Stimulated activated CD8-positive, alpha-beta memory T cell treated with anti-CD3 and anti-CD28 coated beads, Interleukin-15, amount 100 ng/mL, for 48 hours (primary cell): ENCODE data around the gene YKT6.

Source experiments
- DNase-seq, 2 donors: peaks; one replicate each; pipeline ENCODE4 v3.0.0-alpha.2; 2020; ENCODE audit warnings: low read depth in 2 of 2

YKT6 gene

DNA sequence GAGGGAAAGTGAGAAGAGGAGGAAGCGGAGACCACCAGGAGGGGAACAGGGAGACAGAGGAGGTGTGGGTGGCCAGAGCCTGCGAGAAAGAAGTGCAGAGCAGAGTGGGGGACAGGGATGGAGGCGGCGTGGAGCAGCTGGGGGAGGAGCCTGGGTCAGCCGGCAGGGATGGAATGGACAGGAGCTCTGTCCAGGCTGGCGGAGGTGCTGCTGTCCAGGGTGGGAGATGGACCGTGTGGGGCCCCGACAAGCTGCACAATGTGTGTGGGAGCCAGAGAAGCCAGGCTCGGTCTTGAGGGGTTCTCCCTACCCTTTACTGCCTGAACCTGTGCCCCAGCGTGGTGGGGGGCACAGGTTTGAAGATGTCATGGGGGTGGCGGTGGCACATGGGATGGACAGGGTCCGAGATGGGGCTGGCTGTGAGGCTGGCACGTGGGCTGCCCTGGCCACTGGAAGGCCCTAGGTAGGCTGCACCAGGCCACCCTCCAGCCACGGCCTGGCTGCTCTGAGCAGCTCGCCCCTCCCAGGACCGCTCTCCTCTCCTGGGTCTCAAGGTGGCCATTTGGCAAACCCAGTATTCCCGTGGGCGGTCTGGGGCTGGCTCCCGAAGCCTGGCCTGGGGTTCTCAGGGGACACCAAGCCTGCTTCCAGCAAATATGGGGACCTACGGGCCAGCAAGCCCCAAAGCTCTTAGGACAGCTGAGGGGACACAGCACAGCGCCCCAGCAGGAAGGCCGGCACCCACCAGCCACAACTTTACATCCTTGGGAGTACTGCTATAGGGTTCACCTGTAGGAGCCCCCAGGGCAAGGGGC is 32.3 kb downstream of the YKT6 start:
- no peak for DNase-seq

DNA sequence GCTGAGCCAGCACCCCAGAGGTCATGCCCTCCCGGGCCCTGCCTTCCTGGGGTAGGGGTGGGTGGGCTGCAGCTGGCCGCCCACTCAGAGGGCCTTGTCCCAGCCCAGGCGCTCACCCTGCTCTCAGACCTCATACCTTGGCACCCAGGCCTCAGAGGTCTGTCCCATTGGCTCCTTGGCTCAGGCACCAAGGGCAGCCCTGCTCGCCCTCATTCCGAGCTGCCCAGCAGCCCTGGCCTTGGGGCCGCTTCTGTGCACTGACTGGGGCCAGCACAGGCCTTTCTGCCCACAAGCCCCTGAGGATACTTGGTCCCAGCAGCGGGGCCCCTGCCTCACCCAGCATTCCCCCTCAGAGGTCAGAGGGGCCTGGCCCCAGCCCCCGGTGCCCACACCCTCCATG is 34.3 kb downstream of the YKT6 start:
- no peak for DNase-seq

DNA sequence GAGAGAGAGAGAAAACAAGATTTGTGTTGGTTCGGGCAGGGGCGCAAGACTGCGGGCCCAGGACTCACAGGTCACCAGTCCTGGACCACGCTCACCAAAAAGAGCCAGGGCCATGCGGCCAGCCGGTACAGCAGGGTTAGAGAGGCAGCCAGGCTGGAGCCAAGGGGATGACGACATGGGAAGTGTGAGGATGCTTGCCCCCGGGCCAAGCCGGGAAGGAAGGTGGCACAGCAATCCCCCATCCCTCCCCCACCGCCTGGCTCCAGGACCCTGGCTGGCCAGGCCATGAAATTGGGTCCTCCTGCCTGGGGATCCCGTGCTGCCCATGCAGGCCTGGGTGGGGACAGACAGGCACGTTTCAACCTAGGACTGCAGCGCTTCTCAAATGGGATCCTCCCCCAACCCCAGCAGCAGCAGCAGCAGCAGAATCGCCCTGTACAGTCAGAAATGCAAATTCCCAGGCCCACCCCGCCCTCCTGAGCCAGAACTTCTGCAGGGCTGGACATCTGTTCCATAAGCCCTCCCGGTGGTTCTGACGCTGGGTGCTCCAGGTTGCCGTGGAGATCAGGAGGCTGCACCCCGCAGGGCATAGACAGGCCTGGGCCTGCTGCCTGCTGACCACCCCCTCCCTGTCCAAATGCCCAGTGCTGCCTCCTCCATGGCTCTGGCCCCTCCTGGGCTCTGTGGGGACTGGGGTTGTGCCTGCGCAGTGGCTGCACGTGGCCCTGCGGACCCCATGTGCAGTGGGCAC is 35.0 kb downstream of the YKT6 start:
- DNase-seq = no peak

DNA sequence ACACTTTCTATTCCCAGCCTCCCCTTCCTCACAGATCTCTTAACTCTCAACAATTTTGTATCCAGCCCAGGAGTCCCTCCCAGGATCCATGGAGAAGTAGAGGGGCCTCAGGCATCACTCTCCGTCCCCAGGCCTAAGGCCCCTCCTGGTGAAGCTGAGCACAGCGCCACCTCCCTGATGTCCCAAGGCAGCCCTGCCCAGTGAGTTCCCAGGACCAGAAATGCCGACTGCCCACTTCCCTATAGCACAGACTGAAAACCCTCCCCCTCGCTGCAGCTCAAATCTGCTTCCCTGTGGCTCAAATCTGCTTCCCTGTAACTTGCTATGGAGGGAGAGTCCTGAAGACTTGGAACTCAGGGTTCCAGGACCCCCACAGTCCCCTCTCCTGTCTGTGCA is 35.6 kb downstream of the YKT6 start:
- DNase-seq = no peak

DNA sequence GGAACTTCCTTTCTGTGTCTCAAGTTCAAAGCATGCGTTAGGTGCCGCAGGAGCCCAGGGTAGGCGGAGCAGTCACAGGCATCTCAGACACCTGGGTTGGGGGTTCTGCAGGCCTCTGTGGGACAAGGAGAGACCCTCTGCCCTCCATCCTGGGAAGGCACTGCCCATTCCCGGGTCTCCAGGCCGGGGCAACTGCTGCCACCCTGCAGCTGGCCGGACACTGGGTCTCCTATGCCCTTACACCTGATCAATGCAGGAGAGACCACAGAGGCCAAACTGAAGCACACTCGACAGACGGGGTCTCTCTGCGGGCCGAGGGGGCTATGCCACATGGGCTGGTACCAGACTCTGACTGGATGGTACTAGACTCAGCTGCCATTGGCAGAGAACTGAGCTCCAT is 36.9 kb downstream of the YKT6 start:
- DNase-seq = no peak

DNA sequence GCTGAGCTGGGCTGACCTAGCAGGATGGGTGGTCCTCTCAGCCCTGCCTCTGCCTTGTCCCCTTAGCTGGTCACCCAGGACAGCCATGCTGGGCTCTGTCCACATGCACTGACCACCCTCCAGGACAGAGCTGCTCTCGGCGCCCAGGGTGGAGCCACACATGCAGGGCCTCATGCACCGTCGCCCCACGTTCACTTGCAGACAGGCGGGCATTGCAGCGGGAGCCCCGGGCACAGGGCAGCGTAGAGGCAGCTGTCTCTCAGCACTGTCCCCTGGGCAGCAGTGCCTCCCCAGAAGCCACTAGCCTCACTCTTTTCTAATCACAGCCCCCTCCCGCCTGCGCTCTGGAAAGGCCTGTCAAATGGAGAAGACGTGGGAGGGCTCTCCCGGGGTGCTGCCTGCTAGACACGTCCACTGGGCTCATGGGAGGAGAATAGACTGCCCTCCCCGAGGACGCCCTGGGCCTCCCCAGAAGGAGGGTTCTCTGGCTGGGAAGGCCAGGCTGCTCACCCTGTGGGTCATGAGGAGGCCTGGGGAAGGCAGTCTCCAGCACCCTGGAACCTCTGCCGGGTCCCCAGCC is 37.4 kb downstream of the YKT6 start:
- no peak for DNase-seq

DNA sequence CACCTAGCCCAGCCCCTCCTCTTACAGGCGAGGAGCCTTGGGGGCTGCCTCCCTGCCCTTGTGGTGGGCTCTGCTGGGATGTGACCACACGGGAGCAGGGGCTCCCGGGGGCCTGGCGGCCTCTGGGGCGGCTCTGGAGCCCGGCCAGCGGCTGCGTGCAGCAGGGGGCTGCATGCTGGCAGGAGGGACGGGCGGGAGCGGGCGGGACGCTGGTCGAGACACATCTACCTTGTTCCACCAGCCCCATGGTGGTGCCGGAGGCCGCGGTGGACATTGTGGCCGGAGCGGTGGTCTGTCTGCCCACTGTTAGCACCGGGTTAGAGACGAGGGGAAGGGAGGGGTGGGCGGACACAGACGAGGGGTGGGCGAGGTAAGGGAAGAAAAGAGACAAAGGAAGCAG is 38.6 kb downstream of the YKT6 start:
- DNase-seq = no peak

DNA sequence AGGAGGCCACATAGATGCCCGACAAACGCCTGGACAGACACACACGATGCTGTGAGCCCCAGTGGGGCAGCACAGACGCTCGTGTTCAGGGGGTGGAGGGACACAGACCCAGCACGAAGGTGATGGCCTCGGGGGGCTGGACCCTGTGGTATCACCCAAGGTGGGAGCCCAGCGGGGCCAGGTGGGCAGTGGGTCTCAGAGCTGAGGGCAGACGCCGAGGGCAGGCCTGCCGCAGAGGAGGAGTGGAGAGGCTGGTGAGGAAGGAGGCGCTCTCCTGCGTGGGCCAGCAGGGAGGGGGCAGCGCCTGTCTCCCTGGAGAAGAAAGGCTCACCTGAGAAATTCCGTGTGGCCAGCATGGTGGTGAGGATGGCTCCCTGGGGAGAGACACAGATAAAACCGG is 39.6 kb downstream of the YKT6 start:
- no peak for DNase-seq

DNA sequence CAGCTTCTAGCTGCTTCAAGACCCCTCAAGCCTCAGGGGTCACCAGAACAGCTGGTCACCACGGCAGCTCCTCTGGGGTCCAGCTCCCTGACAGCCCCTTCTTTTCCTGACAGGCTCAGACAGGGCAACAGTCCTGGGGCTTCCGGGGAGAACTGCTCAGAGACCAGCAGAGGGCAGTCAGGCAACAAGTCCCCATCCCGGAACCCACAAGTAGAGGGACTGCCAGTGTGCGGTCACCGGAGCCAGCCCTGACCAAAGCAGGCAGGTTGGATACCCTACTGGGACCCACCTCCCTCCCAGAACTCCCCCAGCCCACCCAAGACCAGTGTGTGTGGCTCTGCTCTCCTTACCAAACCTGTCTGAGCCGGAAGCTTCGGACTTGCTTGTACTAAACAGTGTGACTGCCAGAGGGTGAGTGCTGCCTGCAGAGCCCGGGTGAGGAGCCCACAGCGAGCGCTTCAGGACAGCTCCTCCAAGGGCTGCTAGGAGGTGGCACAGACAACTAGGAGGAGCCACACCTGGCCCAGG is 40.3 kb downstream of the YKT6 start:
- peak; percentile 29 to 34 for DNase-seq

DNA sequence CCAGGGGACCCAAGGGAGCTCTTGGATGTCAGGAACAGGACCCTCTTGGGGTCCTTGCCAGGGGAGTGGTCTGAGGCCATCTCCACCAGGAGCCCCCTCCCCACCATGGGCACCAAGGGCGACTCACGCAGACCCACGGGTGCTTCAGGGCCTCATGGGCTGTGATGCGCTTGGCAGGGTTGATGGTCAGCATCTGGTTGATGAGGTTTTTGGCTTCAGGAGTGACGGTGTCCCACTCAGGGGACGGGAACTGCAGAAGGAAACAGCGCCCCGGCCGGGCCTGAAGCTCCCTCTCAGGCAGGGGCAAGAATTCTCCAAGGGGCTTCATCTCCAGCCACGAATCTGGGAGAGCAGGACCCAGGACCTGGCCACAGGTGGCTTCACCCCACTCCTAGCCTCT is 41.3 kb downstream of the YKT6 start:
- no peak for DNase-seq

DNA sequence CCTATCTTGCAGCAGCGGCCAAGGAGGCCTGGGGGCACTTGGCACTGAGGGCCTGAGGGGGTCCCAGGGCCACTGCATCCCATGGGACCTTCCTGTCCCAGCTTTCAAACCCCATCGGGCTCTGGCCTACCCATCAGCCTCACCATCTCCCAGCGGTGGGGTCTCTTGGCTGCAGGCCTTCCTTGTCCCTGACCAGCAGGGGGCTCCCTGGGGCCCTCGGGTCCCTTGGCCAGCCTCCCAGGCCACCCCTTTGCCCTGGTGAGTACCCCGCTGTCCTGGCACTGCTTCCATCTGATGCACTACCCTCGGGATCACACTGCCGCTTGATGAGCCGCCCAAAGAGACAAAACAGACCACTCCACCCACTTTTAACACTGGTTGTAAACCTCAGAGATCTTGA is 43.5 kb downstream of the YKT6 start:
- peak in 1 of 2 donors; percentile 17 for DNase-seq

DNA sequence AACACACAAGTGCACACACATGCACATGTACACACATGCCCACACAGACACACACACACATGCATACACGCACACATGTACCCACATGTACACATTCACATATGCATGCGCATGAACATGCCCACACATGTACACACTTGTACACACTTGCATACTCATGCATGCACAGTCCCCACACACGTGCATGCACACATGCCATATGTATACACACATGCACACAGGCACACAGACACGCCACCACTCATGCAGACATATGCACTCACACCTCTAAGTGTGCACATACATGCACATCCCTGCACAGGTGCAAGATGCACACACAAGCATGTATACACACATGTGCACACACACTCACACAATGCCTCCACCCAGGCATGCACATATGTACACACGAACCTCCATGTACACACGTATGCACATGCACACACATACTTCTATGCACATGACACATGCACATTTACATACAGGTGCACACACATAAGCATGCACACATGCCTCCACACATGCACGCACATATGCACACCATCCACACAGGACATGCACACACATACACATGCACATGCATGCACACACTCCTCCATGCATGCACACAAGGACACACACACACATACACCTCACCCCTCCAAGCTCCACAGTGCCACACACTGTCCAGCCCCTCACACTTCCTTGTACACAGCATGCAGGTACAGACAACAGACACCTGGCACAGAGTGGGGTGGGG is 45.8 kb downstream of the YKT6 start:
- DNase-seq = no peak

DNA sequence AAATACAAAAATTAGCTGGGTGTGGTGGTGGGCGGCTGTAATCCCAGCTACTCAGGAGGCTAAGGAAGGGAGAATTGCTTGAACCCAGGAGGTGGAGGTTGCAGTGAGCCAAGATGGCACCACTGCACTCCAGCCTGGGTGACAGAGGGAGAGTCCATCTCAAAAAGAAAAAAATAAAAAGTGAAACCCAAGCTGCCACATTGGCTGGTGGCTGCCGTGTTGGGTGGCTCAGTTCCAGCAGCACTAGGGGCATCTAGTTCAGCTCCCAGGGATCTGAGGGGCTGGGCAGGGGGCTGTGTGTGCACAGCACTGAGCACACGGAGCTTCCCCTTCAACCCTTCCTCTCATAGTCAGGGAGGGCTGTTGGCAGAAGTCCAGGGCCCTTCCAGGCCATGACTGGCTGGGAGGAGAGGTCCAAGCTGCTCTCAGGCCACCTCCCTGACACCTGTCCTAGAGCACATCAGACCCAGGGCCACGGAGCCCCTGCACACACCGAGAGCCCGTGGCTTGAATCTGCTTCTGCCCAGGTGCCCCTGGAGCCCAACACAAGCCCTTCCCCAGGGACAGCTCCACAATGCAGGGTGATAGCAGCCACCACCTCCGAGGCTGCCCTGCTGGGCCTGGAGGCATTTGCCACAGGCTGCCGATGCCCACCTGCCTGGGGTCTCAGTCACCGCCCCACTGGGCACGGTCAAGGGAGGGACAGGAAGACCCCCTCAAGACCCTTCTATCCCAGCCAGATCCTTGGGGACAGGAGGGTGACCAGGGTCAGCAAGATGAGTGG is 47.3 kb downstream of the YKT6 start:
- DNase-seq = no peak

DNA sequence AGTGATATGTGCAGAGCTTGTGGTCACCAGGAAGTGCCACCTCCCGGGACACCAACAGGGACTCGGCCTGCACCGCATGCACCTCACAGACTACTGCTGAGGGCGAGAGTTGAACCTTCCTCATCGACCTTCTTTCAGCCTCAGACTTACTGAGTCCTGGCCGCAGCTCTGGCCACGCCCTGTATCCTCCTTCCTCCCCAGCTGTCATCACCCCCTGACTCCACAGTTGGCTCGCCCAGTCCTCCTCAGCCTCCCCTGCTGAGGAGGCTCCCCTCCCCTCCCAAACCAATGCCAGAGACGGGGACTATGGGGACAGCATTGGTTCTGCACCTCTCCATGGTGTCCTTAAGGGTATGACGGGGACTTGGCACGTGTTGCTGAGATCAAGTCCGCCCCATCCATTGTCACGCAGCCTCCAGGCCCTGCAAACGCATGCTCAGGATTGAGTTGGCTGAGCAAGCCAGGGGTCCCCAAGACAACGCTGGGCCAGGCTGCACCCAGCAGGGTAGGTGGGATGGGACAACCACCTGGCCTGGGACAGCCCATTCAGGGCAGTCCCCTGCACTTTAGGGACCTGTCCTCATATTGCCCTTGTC is 49.0 kb downstream of the YKT6 start:
- DNase-seq = no peak

DNA sequence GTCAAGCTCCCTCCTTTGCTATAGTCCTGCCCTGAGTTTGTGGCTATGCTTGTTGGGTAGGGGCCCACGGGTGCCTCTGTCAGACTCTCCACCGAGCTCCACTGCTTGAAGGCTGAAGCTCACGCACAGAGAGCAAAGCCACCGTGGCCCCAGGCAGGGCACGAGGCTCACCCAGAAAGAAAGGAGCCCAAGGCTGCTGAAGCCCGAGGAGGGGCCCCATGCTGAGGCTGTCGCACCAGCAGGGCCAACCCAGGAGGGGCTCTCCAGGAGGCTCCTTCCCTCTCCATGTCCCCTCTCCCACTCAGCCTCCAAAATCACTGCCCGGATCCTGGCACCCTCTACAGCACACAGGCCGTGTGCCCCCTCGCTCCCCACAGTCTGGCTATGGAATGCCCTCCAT is 50.5 kb downstream of the YKT6 start:
- no peak for DNase-seq

DNA sequence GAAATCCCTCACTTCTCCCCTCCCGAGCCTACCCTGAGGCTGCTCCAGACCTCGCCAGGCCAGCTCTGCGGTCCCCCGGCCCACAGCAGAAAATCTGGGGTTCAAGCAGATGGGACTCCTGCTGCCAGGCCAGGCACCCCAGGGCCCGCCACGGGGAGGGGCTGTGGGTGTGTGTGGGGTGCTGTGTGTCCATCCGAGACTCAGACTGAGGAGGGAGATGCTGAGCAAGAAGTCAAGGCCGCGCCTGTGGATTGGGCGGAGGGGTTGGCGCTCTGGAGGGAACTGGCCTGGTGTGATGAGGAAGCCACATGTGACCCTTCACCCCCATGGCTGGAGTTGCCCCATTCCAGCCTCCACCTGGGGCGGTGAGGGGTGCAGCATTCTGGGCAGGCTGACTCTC is 51.1 kb downstream of the YKT6 start:
- no peak for DNase-seq

DNA sequence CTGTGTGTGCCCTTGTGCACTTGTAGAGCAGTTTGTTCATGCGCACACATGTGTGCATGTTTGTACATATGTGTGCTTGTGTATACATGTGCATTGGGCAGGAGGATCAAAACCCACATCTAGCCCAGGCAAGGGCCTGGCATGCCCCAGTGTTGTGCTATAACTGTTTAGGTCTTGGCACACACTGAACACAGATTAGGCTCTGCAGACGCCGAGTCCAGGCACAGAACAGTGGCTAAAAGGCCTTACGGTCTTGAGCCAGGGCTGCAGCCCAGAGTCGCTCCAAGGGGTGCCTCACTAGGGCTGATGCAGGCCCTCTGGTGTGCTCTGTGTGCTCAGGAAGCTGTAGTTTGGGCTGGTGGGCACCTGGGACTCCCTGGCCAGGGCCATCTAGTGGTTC is 55.7 kb downstream of the YKT6 start:
- DNase-seq = no peak

DNA sequence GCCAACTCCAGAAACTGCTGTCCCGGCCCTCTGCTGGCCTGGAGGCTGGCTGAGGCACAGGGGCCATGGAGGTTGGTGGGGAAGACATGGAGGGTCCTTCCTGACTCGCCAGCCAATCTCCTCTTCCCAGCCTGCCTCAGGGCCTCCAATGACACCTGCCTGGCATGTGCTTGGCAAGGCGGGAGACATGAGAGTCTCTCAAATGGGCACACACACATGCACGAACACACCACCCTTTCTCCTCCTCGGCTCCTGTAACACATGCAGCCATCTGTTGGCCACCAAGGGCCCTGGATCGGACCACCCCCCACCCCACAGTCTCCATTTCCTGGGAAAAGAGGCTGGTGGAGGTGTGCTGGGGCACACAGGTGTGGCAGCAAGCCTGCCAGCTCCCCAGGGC is 56.4 kb downstream of the YKT6 start:
- DNase-seq = no peak

DNA sequence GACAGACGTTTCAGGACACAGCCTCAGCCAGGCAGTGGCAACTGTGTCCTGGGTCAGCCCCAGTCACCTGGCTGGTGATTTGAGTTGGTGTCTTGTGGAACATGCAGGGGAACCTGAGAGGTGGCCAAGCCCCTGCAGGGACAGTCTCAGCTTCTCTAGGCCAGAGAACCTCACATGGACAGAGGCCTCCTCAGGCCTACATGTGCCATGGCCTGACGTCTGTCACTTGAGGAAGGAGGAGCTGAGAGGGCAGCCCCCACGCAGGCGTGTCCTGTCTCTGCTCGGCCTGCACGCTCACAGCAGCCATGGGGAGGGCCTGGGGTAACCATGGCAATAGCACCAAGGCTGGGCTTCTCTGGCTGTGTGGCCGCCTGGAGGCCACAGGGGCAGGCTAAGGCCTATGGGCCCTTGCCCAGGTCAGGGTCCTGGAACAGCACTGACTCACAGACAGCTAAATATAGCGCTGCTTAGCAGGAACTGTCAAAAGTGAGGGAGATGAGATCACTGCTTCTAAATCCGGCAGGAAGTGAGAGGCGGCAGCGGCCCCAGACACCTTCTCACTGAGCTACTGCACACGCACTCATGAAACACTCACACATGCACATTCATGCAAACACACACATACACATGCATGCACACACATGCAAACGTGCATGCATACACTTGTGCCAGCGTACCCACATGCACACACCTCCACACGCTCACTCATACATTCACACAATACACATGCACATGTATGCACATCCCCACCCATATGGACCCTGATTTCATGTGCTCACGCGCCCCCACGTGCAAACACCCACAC is 57.0 kb downstream of the YKT6 start:
- peak; percentile 75 to 78 for DNase-seq

DNA sequence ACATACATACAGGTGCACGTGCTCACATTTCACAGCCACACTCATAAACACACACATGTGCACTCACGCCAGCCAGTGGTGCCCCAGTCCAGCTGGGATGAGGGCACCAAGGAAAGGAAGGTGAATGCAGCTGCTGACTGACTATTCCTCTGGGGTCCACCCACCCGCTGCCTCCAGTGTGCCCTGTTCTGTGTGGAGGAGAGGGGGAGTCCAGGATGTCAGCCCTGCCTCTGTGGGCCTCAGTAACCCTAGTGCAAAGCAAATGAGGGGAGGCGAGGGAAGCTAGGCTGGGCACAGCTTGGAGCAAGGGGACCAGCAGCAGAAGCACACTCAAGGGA is 57.6 kb downstream of the YKT6 start:
- DNase-seq = no peak
